Uterus (tissue), 4 donors: ENCODE results near the gene DCAF7. TPM values are rescaled to one million over a fixed set of nuclear protein-coding genes. Genes with fewer than 3 reads are reported as not detected.

Experiments used
- DNase-seq, 2 donors: peaks; one replicate each; pipeline ENCODE4 v3.0.0-alpha.2; 2019 to 2020
- H3K27ac ChIP-seq, 2 donors: fragments of 200-600 bp; sonication (generic); 1 replicate in 1 of 2; 2 replicates in 1 of 2; pipeline ENCODE4 v1.5.1; 2016 to 2018
- H3K27me3 ChIP-seq, 2 donors: fragments of 200-600 bp; sonication (generic); one replicate each; pipeline ENCODE4 v1.5.1; 2018 to 2019; ENCODE audit warnings: control low read depth in 1 of 2
- H3K36me3 ChIP-seq, 2 donors: fragments of 200-600 bp; sonication (generic); one replicate each; pipeline ENCODE4 v1.5.1; 2019; ENCODE audit warnings: control low read depth in 1 of 2
- H3K4me1 ChIP-seq, 2 donors: fragments of 200-600 bp; sonication (generic); one replicate each; pipeline ENCODE4 v1.5.1; 2018 to 2019; ENCODE audit warnings: control low read depth in 1 of 2
- H3K4me3 ChIP-seq, 2 donors: fragments of 200-600 bp; sonication (generic); 1 replicate in 1 of 2; 2 replicates in 1 of 2; pipeline ENCODE4 v1.5.1; 2018 to 2019; ENCODE audit warnings: mild to moderate bottlenecking in 1 of 2
- H3K9me3 ChIP-seq, 2 donors: fragments of 200-600 bp; sonication (generic); one replicate each; pipeline ENCODE4 v1.5.1; 2019; ENCODE audit warnings: control low read depth in 1 of 2
- CTCF ChIP-seq, 4 experiments: fragments of 200-600 bp in 2 of 4; fragments of 450-650 bp in 2 of 4; sonication (generic) in 2 of 4; IDR thresholded peaks; one replicate each; pipeline ENCODE4 v1.5.1; 2016 to 2019; ENCODE audit warnings: antibody characterized with exemption in 4 of 4, mild to moderate bottlenecking in 2 of 4, moderate library complexity in 1 of 4
- POLR2A ChIP-seq, 2 donors: fragments of 450-650 bp; IDR thresholded peaks; one replicate each; pipeline ENCODE4 v1.6.1; 2016; ENCODE audit warnings: antibody characterized with exemption in 2 of 2, mild to moderate bottlenecking in 1 of 2, moderate library complexity in 1 of 2
- intact Hi-C: fragments of 100-400 bp; cut with DNase I; formaldehyde crosslinking; loops from one replicate; pipeline ENCODE4 v1.15.1; 2023; ENCODE audit warnings: low total_unique reads
- total RNA-seq, 4 donors: library from RNA; depleted of rRNA in 3 of 4; stranded (reverse); fragments of >200 nt in 3 of 4; gene quantifications; one replicate each; pipeline versions ENCODE4 v1.1.0 to v1.2.4, GENCODE V29; 2014 to 2023
- donor health status: DM: yes; HTN: yes; CAD: no.

Gene DCAF7
- total RNA-seq, 4 donors from 2014 or later = 5.6 to 51.1 (median 25.1) TPM

GRCh38 chr17:63610854-63611253 is 60.6 kb downstream of the DCAF7 start:
- intact Hi-C loops = loop anchor here (5.0 kb wide), 1 partner anchor 184 kb away; no protein-coding TSS in a partner anchor

GRCh38 chr17:63611354-63611753 is 61.1 kb downstream of the DCAF7 start:
- Histone ChIP-seq H3K4me3 (no peak overlapping the region), H3K36me3 (no peaks in the 10 kb centered on the region), H3K9me3 (no peaks in the 10 kb centered on the region), H3K4me1 (no peaks in the 10 kb centered on the region), H3K27me3 (no peaks in the 10 kb centered on the region), H3K27ac (no peak overlapping the region)
- TF ChIP-seq POLR2A (IDR thresholded peaks at IDR 0.05) = no peak
- TF ChIP-seq CTCF (IDR thresholded peaks at IDR 0.05) = no peak
- DNase-seq = no peak
- intact Hi-C loops = loop anchor here (5.0 kb wide), 1 partner anchor 184 kb away; no protein-coding TSS in a partner anchor

More at GRCh38 chr17:63610854-63611253, 60.6 kb downstream of the DCAF7 start:
- Histone ChIP-seq H3K27me3 (no peaks in the 10 kb centered on the region), H3K4me3 (no peak overlapping the region), H3K9me3 (no peaks in the 10 kb centered on the region), H3K27ac (no peak overlapping the region), H3K4me1 (no peaks in the 10 kb centered on the region), H3K36me3 (no peaks in the 10 kb centered on the region)
- no peak for TF ChIP-seq POLR2A (IDR thresholded peaks at IDR 0.05)
- no peak for TF ChIP-seq CTCF (IDR thresholded peaks at IDR 0.05)
- no peak for DNase-seq

GRCh38 chr17:63613663-63614062 is 63.4 kb downstream of the DCAF7 start:
- Histone ChIP-seq H3K4me1 (no peaks in the 10 kb centered on the region), H3K27me3 (no peaks in the 10 kb centered on the region), H3K4me3 (no peak overlapping the region), H3K27ac (no peak overlapping the region), H3K9me3 (no peaks in the 10 kb centered on the region), H3K36me3 (no peaks in the 10 kb centered on the region)
- TF ChIP-seq POLR2A (IDR thresholded peaks at IDR 0.05) (no peak), CTCF (IDR thresholded peaks at IDR 0.05) (no peak)
- no peak for DNase-seq
- intact Hi-C loops = loop anchor here (5.0 kb wide), 1 partner anchor 186 kb away; no protein-coding TSS in a partner anchor

GRCh38 chr17:63621229-63621683 is 71.0 kb downstream of the DCAF7 start:
- no peak for DNase-seq
- H3K9me3 ChIP-seq = no peaks in the 10 kb centered on the region
- TF ChIP-seq POLR2A (IDR thresholded peaks at IDR 0.05) = no peak
- TF ChIP-seq CTCF (IDR thresholded peaks at IDR 0.05) = no peak
- H3K27me3 ChIP-seq = no peaks in the 10 kb centered on the region
- peaks cover under 1 to 9% of the 10 kb centered on the region in 2 donors for H3K4me1 ChIP-seq
- H3K36me3 ChIP-seq = no peaks in the 10 kb centered on the region
- H3K27ac ChIP-seq = peak overlapping the region; percentile 83 to 94
- intact Hi-C loops = no loop called here
- H3K4me3 ChIP-seq = peak overlapping the region; percentile 72 to 78

- peak; percentile 74 to 84 for TF ChIP-seq POLR2A (IDR thresholded peaks at IDR 0.05)
- peak; percentile 5 to 20 (median 10) for TF ChIP-seq CTCF (IDR thresholded peaks at IDR 0.05)
Observed at GRCh38 chr17:63621684-63622573, 71.7 kb downstream of the DCAF7 start, which contains the start of gene MAP3K3. MAP3K3 (plus strand) TSS chr17:63622417; CDS start chr17:63622760, 343 bp downstream.

More at GRCh38 chr17:63621684-63622573, 71.7 kb downstream of the DCAF7 start, which contains the start of gene MAP3K3:
- Histone ChIP-seq H3K9me3 (no peaks in the 10 kb centered on the region), H3K4me3 (peak within 1 kb of the TSS; percentile 81 to 89), H3K27me3 (no peaks in the 10 kb centered on the region), H3K27ac (peak within 1 kb of the TSS; percentile 92 to 94), H3K36me3 (no peaks in the 10 kb centered on the region), H3K4me1 (peaks cover 7 to 9% of the 10 kb centered on the region in 2 donors)
- intact Hi-C loops = no loop called here
- peak; percentile 99 for DNase-seq
